SK-N-SH (cell line): ENCODE results near the gene SMAD5. TPM values are rescaled to one million over a fixed set of nuclear protein-coding genes. Genes with fewer than 3 reads are reported as not detected.

Experiments
- CTCF ChIA-PET: fragments of 300-600, 350-600 bp; formaldehyde crosslinking; extraction: SDS; loops from one replicate; lab custom pipeline; 2021; lab: Yijun Ruan, JAX
- POLR2A ChIA-PET: fragments of 350-600 bp; sonication (Branson Sonifier 250); formaldehyde crosslinking; extraction: SDS; loops from one replicate; lab custom pipeline; 2020; ENCODE audit warnings: antibody characterized with exemption, inconsistent platforms; lab: Yijun Ruan, JAX
- DNase-seq: peaks from one replicate; pipeline ENCODE4 v3.0.0; 2012
- H2AFZ ChIP-seq: fragments of 200-600 bp; sonication (generic); 2 replicates; pipeline ENCODE4 v1.8.1; 2016; ENCODE audit warnings: antibody characterized with exemption, mild to moderate bottlenecking, low read depth
- H3F3A ChIP-seq: fragments of 200-600 bp; sonication (generic); replicated peaks from 2 replicates; pipeline ENCODE3; 2016; ENCODE audit warnings: antibody characterized with exemption, mild to moderate bottlenecking; ENCODE audit not compliant: insufficient read depth
- H3K27ac ChIP-seq, 2 experiments: fragments of 200-500 bp in 1 of 2; fragments of 200-600 bp in 1 of 2; sonication (Bioruptor generic) in 1 of 2; sonication (generic), shearing (Covaris generic) in 1 of 2; 2 replicates each; pipeline versions ENCODE4 v1.5.1 to v1.6.1; 2014 to 2016; ENCODE audit warnings: low read depth in 2 of 2, inconsistent platforms in 1 of 2, low read length in 1 of 2, mild to moderate bottlenecking in 1 of 2, mixed read lengths in 1 of 2
- H3K27me3 ChIP-seq: fragments of 200-600 bp; sonication (generic), shearing (Covaris generic); 2 replicates; pipeline ENCODE4 v1.6.1; 2016; ENCODE audit warnings: mixed run types; ENCODE audit not compliant: insufficient read depth
- H3K36me3 ChIP-seq, 2 experiments: fragments of 200-500 bp in 1 of 2; fragments of 200-600 bp in 1 of 2; sonication (Bioruptor generic) in 1 of 2; sonication (generic) in 1 of 2; replicated peaks in 1 of 2; 2 replicates each; pipeline versions ENCODE3 to v1.5.1; 2014 to 2016; ENCODE audit warnings: low read length in 1 of 2, mild to moderate bottlenecking in 1 of 2; ENCODE audit not compliant: insufficient read depth in 2 of 2, control insufficient read depth in 1 of 2
- H3K4me1 ChIP-seq, 2 experiments: fragments of 200-500 bp in 1 of 2; fragments of 200-600 bp in 1 of 2; sonication (Bioruptor generic) in 1 of 2; sonication (generic), shearing (Covaris generic) in 1 of 2; 2 replicates each; pipeline versions ENCODE4 v1.5.1 to v1.6.1; 2014 to 2016; ENCODE audit warnings: low read depth in 1 of 2, low read length in 1 of 2, mixed run types in 1 of 2; ENCODE audit not compliant: insufficient read depth in 2 of 2, control insufficient read depth in 1 of 2
- H3K4me2 ChIP-seq: fragments of 200-600 bp; sonication (generic), shearing (Covaris generic); 2 replicates; pipeline ENCODE4 v1.6.1; 2017; ENCODE audit warnings: mixed run types
- H3K4me3 ChIP-seq, 2 experiments: fragments of 200-500 bp in 1 of 2; fragments of 200-600 bp in 1 of 2; sonication (Bioruptor generic) in 1 of 2; sonication (generic), shearing (Covaris generic) in 1 of 2; 2 replicates each; pipeline versions ENCODE4 v1.5.1 to v1.8.1; 2014 to 2016; ENCODE audit warnings: low read depth in 2 of 2, inconsistent platforms in 1 of 2, low read length in 1 of 2, mild to moderate bottlenecking in 1 of 2, mixed read lengths in 1 of 2, moderate library complexity in 1 of 2
- H3K79me2 ChIP-seq: fragments of 200-600 bp; sonication (generic); 2 replicates; pipeline ENCODE4 v1.8.1; 2017; ENCODE audit warnings: mild to moderate bottlenecking; ENCODE audit not compliant: insufficient read depth
- H3K9ac ChIP-seq: fragments of 200-600 bp; sonication (generic); 2 replicates; pipeline ENCODE4 v1.6.1; 2017; ENCODE audit warnings: mixed run types
- H3K9me2 ChIP-seq: fragments of 200-600 bp; sonication (generic); 2 replicates; pipeline ENCODE4 v1.6.1; 2017; ENCODE audit warnings: mixed run types
- H3K9me3 ChIP-seq: fragments of 200-600 bp; sonication (generic); 2 replicates; pipeline ENCODE4 v1.6.1; 2017; ENCODE audit warnings: mixed run types, mild to moderate bottlenecking, moderate library complexity
- H4K20me1 ChIP-seq: fragments of 200-600 bp; sonication (generic); 2 replicates; pipeline ENCODE4 v1.6.1; 2017; ENCODE audit warnings: mild to moderate bottlenecking, mixed run types; ENCODE audit not compliant: insufficient read depth
- CHD2 ChIP-seq: fragments of 150-350 bp; IDR thresholded peaks from 2 replicates; pipeline ENCODE4 v1.6.1; 2018; ENCODE audit warnings: low read length; ENCODE audit not compliant: partially characterized antibody
- EP300 ChIP-seq, 2 experiments: IDR thresholded peaks; 2 replicates each; pipeline versions ENCODE4 v1.4.0 to v1.6.1; 2012; ENCODE audit warnings: borderline replicate concordance in 1 of 2, low read depth in 1 of 2, low read length in 1 of 2
- FOSL2 ChIP-seq: IDR thresholded peaks from 2 replicates; pipeline ENCODE4 v1.4.0; 2012; ENCODE audit warnings: low read depth, mild to moderate bottlenecking, moderate library complexity, borderline replicate concordance
- GABPA ChIP-seq: IDR thresholded peaks from 2 replicates; pipeline ENCODE4 v1.4.0; 2012; ENCODE audit warnings: low read depth, mild to moderate bottlenecking
- GATA2 ChIP-seq: sonication (generic); formaldehyde crosslinking; IDR thresholded peaks from 2 replicates; pipeline ENCODE4 v1.5.0; 2020; ENCODE audit warnings: mild to moderate bottlenecking, missing genetic modification reagents
- JUND ChIP-seq: IDR thresholded peaks from 2 replicates; pipeline ENCODE4 v1.4.0; 2012
- MEF2A ChIP-seq: IDR thresholded peaks from 2 replicates; pipeline ENCODE4 v1.4.0; 2012; ENCODE audit warnings: low read depth, borderline replicate concordance
- MXI1 ChIP-seq: IDR thresholded peaks from 2 replicates; pipeline ENCODE4 v1.6.1; 2012; ENCODE audit warnings: mild to moderate bottlenecking, low read depth, low read length, improper control_type of control experiment
- NFIC ChIP-seq: IDR thresholded peaks from 2 replicates; pipeline ENCODE4 v1.4.0; 2012; ENCODE audit warnings: borderline replicate concordance
- POLR2AphosphoS5 ChIP-seq: IDR thresholded peaks from 2 replicates; pipeline ENCODE4 v1.6.1; 2012; ENCODE audit warnings: low read depth, low read length
- RCOR1 ChIP-seq: fragments of 150-350 bp; IDR thresholded peaks from 2 replicates; pipeline ENCODE4 v1.6.1; 2017; ENCODE audit warnings: antibody characterized with exemption, low read length
- RFX5 ChIP-seq: IDR thresholded peaks from 2 replicates; pipeline ENCODE4 v1.6.1; 2012; ENCODE audit warnings: mild to moderate bottlenecking, improper control_type of control experiment, low read length
- SIN3A ChIP-seq: IDR thresholded peaks from 2 replicates; pipeline ENCODE4 v1.6.1; 2012; ENCODE audit warnings: low read depth, mild to moderate bottlenecking, low read length, moderate library complexity, borderline replicate concordance
- SMC3 ChIP-seq: IDR thresholded peaks from 2 replicates; pipeline ENCODE4 v1.6.1; 2012; ENCODE audit warnings: low read depth, low read length, improper control_type of control experiment
- TCF12 ChIP-seq: IDR thresholded peaks from 2 replicates; pipeline ENCODE4 v1.4.0; 2012
- whole genome bisulfite sequencing: methylation state at CpG from one replicate; pipeline ENCODE4 v1.1.6; 2017; ENCODE audit warnings: low lambda C conversion rate; 5-methylcytosine and 5-hydroxymethylcytosine counted together
- polyA plus RNA-seq, 3 experiments: library from polyadenylated mRNA; depleted of rRNA; stranded (reverse); fragments of >200 nt; gene quantifications; 2 replicates each; pipeline ENCODE4 v1.2.3, GENCODE V29; 2012
- TF ChIP-seq, protein P1 (sequence below): IDR thresholded peaks from 2 replicates; pipeline ENCODE4 v1.4.0; 2012; ENCODE audit warnings: low read depth, borderline replicate concordance
- TF ChIP-seq, protein P2 (sequence below): IDR thresholded peaks from 2 replicates; pipeline ENCODE4; 2012
- TF ChIP-seq, protein P3 (sequence below): fragments of 150-350 bp; IDR thresholded peaks from 2 replicates; pipeline ENCODE4 v1.6.1; 2017; ENCODE audit warnings: antibody characterized with exemption, low read length, low read depth, borderline replicate concordance

The SMAD5 gene
- polyA plus RNA-seq, 1 of the 3 experiments (the other 2 are of a cell fraction) = 26.9 TPM

- TF ChIP-seq JUND (no peak), NFIC (no peak), RCOR1 (no peak), RFX5 (no peak), EP300 (IDR thresholded peaks at IDR 0.05; ENCODE audit: borderline replicate concordance in 1 of 2, low read depth in 1 of 2, low read length in 1 of 2) (no peak), SMC3 (no peak)
These were observed 11.1 kb downstream of the SMAD5 start (continued) for GRCh38 chr5:136143763-136144162.

GRCh38 chr5:136145030-136145429 lies 12.4 kb downstream of the SMAD5 start:
- WGBS = 78% methylated on average over 2 of the region's 2 CpGs
- Histone ChIP-seq H4K20me1 (peaks cover 94% of the 10 kb centered on the region), H3K9ac (no peak overlapping the region), H2AFZ (no peak overlapping the region), H3F3A (no peaks in the 10 kb centered on the region), H3K4me2 (no peak overlapping the region), H3K9me2 (no peaks in the 10 kb centered on the region), H3K9me3 (no peaks in the 10 kb centered on the region), H3K36me3 (peaks cover 23 to 24% of the 10 kb centered on the region in 2 experiments), H3K4me3 (no peak overlapping the region), H3K79me2 (peaks cover 100% of the 10 kb centered on the region), H3K27me3 (no peaks in the 10 kb centered on the region), H3K27ac (no peak overlapping the region), H3K4me1 (peaks cover 3 to 5% of the 10 kb centered on the region in 2 experiments; a peak in 3 of 4 replicates)
- no peak for DNase-seq
- ChIA-PET CTCF (interaction anchor here (1.0 kb wide), 1 partner anchor 28 kb away, joined by 3 read pairs; no protein-coding TSS in a partner anchor), POLR2A (no interaction called here)
- TF ChIP-seq FOSL2 (no peak), CHD2 (no peak), MXI1 (no peak), GATA2 (CRISPR knock-in tag) (no peak), GABPA (no peak), RFX5 (no peak), MEF2A (no peak), TCF12 (no peak), EP300 (IDR thresholded peaks at IDR 0.05; ENCODE audit: borderline replicate concordance in 1 of 2, low read depth in 1 of 2, low read length in 1 of 2) (no peak), POLR2AphosphoS5 (no peak), JUND (no peak), SIN3A (no peak)
- TF ChIP-seq, protein P1, sequence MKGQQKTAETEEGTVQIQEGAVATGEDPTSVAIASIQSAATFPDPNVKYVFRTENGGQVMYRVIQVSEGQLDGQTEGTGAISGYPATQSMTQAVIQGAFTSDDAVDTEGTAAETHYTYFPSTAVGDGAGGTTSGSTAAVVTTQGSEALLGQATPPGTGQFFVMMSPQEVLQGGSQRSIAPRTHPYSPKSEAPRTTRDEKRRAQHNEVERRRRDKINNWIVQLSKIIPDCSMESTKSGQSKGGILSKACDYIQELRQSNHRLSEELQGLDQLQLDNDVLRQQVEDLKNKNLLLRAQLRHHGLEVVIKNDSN = no peak
- TF ChIP-seq, protein P2, sequence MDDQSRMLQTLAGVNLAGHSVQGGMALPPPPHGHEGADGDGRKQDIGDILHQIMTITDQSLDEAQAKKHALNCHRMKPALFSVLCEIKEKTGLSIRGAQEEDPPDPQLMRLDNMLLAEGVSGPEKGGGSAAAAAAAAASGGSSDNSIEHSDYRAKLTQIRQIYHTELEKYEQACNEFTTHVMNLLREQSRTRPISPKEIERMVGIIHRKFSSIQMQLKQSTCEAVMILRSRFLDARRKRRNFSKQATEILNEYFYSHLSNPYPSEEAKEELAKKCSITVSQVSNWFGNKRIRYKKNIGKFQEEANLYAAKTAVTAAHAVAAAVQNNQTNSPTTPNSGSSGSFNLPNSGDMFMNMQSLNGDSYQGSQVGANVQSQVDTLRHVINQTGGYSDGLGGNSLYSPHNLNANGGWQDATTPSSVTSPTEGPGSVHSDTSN = no peak
- TF ChIP-seq, protein P3, sequence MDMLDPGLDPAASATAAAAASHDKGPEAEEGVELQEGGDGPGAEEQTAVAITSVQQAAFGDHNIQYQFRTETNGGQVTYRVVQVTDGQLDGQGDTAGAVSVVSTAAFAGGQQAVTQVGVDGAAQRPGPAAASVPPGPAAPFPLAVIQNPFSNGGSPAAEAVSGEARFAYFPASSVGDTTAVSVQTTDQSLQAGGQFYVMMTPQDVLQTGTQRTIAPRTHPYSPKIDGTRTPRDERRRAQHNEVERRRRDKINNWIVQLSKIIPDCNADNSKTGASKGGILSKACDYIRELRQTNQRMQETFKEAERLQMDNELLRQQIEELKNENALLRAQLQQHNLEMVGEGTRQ = no peak
